ENCODE results near the gene ZNF414.

Gene ZNF414

DNA sequence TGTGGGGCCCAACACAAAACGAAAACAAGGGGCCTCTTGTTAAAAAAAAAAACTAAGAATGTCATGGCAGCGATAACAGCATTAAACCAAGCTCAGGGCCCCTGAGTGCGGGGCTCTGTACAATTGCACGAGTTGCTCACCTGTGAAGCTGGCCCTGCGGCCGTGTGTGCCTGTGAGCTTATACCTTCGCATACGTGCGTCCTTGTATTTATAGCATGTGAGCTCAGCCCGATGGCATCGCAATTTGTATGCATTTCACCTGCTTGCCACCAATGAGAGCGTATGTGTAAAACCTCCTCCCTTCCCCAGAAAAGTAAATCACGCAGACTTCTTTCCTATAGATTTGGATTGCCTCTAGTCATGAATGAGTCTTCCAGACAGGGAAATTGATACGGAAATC is 52.1 kb downstream of the ZNF414 start:
- DNase-seq = no peak

DNA sequence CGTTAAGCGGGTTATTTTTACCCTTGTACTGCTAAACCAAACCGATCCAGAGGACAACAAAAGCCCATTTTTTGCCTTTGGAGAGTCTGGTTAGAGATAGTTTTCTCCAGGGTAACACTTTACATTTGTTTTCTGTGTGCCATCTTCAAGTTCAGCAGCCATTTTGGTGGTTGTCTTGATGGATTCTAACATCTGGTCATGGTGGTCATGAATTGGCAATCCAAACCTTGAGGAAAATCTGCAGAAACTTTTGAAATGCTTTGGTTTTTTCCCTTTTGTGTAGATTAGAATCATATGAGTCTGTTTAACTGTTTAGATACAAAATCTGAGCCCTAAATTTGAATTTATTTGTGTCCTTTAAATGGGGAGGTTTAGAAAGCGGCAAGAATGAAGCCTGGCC is 52.6 kb downstream of the ZNF414 start:
- no peak for DNase-seq

DNA sequence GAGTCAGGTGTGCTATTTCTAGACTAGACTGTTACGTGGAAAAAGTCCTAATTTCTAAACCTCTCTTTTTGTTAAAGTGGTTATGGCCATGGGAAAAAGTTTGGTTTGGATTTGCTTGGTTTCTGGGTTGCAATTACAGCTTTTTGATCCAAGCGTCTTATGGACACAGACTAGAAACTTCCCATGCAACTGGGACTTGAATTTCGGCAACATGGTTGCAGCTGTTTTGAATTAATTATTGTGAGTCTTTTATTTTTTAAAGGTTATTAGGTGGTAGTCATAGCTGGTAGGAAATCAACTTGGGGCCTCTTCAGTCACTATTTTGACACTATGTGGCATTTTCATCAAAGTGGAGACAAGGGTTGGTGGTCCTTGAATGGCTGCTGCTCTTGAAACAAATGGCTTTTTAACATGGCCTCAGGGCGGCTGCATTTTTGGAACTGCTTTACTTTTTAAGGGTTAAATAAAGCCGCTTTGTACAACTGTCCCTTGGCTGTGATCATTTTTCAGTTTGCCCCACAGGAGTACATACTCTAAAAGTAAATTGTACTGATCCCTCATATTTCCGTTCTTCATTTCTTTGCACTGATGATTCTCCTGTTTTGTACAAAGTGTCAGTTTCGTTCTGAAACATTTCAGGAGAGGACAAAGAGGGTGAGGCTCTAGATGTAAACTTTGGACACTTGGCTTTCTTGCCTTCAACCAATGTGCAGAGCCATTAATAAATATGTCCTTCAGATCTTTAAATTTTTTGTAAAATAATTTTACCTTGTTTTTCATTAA is 53.3 kb downstream of the ZNF414 start:
- no peak for DNase-seq
